Neural cell (in vitro differentiated cells): ENCODE data around the gene CADPS2. TPM values are rescaled to one million over a fixed set of nuclear protein-coding genes. Genes with fewer than 3 reads are reported as not detected.
A peak's percentile ranks its signal among the peaks of the same experiment; 100 is the strongest.

Experiments
- H2AFZ ChIP-seq: fragments of 200-600, 300-800 bp; sonication (generic), shearing (Covaris generic); 2 replicates; pipeline ENCODE4 v1.6.0; 2014; ENCODE audit warnings: low read depth, mild to moderate bottlenecking, antibody characterized with exemption, low read length, moderate library complexity
- H3F3A ChIP-seq: fragments of 200-600 bp; shearing (Covaris generic); 2 replicates; pipeline ENCODE4 v1.6.1; 2016; ENCODE audit warnings: mild to moderate bottlenecking, moderate library complexity, mixed read lengths, antibody characterized with exemption, low read length; ENCODE audit not compliant: insufficient read depth, poor library complexity, severe bottlenecking
- H3K27ac ChIP-seq: fragments of 200-600, 300-800 bp; sonication (generic), shearing (Covaris generic); 2 replicates; pipeline ENCODE4 v1.5.1; 2014; ENCODE audit warnings: mild to moderate bottlenecking, low read length, moderate library complexity
- H3K27me3 ChIP-seq: fragments of 300-800, 200-600 bp; sonication (generic), shearing (Covaris generic); 2 replicates; pipeline ENCODE4 v1.6.0; 2014; ENCODE audit warnings: mild to moderate bottlenecking, low read depth, low read length, moderate library complexity; ENCODE audit not compliant: insufficient read depth
- H3K36me3 ChIP-seq: fragments of 300-800, 200-600 bp; sonication (generic), shearing (Covaris generic); 2 replicates; pipeline ENCODE4 v1.5.1; 2014; ENCODE audit warnings: mild to moderate bottlenecking, antibody characterized with exemption, low read length, moderate library complexity; ENCODE audit not compliant: insufficient read depth
- H3K4me2 ChIP-seq: fragments of 300-800, 200-600 bp; sonication (generic), shearing (Covaris generic); 2 replicates; pipeline ENCODE4 v1.6.0; 2014; ENCODE audit warnings: mild to moderate bottlenecking, low read length
- H3K4me3 ChIP-seq: fragments of 300-800, 200-600 bp; sonication (generic), shearing (Covaris generic); 2 replicates; pipeline ENCODE4 v1.5.1; 2014; ENCODE audit warnings: mild to moderate bottlenecking, low read length, moderate library complexity
- H3K79me2 ChIP-seq: fragments of 200-600 bp; shearing (Covaris generic); replicated peaks from 2 replicates; pipeline ENCODE4 v1.6.0; 2014; ENCODE audit warnings: mild to moderate bottlenecking, low read length, moderate library complexity; ENCODE audit not compliant: insufficient read depth
- H3K9ac ChIP-seq: fragments of 300-800, 200-600 bp; sonication (generic), shearing (Covaris generic); 2 replicates; pipeline ENCODE4 v1.6.1; 2016; ENCODE audit warnings: mild to moderate bottlenecking, low read length, mixed read lengths
- H3K9me2 ChIP-seq: fragments of 200-600 bp; shearing (Covaris generic); 2 replicates; pipeline ENCODE4 v1.6.1; 2016; ENCODE audit warnings: mild to moderate bottlenecking, low read length, mixed read lengths; ENCODE audit not compliant: insufficient read depth
- H3K9me3 ChIP-seq: fragments of 200-600, 300-800 bp; sonication (generic), shearing (Covaris generic); 2 replicates; pipeline ENCODE4 v1.6.1; 2016; ENCODE audit warnings: mild to moderate bottlenecking, mixed run types, low read length, moderate library complexity, mixed read lengths
- H4K20me1 ChIP-seq: fragments of 200-600 bp; shearing (Covaris generic); 2 replicates; pipeline ENCODE4 v1.6.1; 2016; ENCODE audit warnings: mild to moderate bottlenecking, mixed run types; ENCODE audit not compliant: insufficient read depth
- EP300 ChIP-seq: fragments of 450-650 bp; conservative IDR thresholded peaks from 2 replicates; pipeline ENCODE4 v1.6.1; 2014; ENCODE audit warnings: antibody characterized with exemption, mild to moderate bottlenecking, moderate library complexity; ENCODE audit not compliant: poor library complexity, severe bottlenecking
- EZH2 ChIP-seq: fragments of 200-600, 300-800 bp; shearing (Covaris generic), sonication (generic); IDR thresholded peaks from 2 replicates; pipeline ENCODE4 v1.6.1; 2014; ENCODE audit warnings: antibody characterized with exemption, low read length, borderline replicate concordance, mild to moderate bottlenecking; ENCODE audit not compliant: insufficient read depth, poor library complexity, severe bottlenecking
- MXI1 ChIP-seq: fragments of 450-650 bp; conservative IDR thresholded peaks from 2 replicates; pipeline ENCODE4 v1.6.1; 2014; ENCODE audit warnings: antibody characterized with exemption, mild to moderate bottlenecking; ENCODE audit not compliant: poor library complexity, severe bottlenecking
- POLR2AphosphoS5 ChIP-seq: IDR thresholded peaks from 2 replicates; pipeline ENCODE4 v1.6.1; 2012
- RAD21 ChIP-seq: fragments of 450-650 bp; conservative IDR thresholded peaks from 2 replicates; pipeline ENCODE4 v1.6.1; 2014; ENCODE audit warnings: antibody characterized with exemption, mild to moderate bottlenecking, moderate library complexity
- SMC3 ChIP-seq: fragments of 450-650 bp; conservative IDR thresholded peaks from 2 replicates; pipeline ENCODE4 v1.6.1; 2014; ENCODE audit warnings: antibody characterized with exemption, mild to moderate bottlenecking, moderate library complexity; ENCODE audit not compliant: poor library complexity
- TAF1 ChIP-seq: IDR thresholded peaks from 2 replicates; pipeline ENCODE4 v1.6.1; 2012; ENCODE audit warnings: low read depth
- polyA plus RNA-seq: library from polyadenylated mRNA; depleted of rRNA; stranded (reverse); fragments of >200 nt; gene quantifications from 2 replicates; pipeline ENCODE4 v1.2.3, GENCODE V29; 2014
- TF ChIP-seq, protein P1 (sequence below): IDR thresholded peaks from 2 replicates; pipeline ENCODE4 v1.6.1; 2012; ENCODE audit warnings: borderline replicate concordance
- TF ChIP-seq, protein P2 (sequence below): fragments of 450-650 bp; IDR thresholded peaks from 2 replicates; pipeline ENCODE4 v1.5.1; 2014; ENCODE audit warnings: antibody characterized with exemption, mild to moderate bottlenecking, moderate library complexity; ENCODE audit not compliant: poor library complexity, severe bottlenecking

Gene CADPS2
- polyA plus RNA-seq, 1 donor from 2014 or later = 5.9 TPM

GRCh38 chr7:122316467-122317388 lies 569.5 kb downstream of the CADPS2 start:
- Histone ChIP-seq H3K4me2 (no peak overlapping the region), H3K9ac (no peak overlapping the region), H3K79me2 (peaks cover 42% of the 10 kb centered on the region), H3K36me3 (no peaks in the 10 kb centered on the region), H3K9me3 (peaks cover 4% of the 10 kb centered on the region), H3K27me3 (peaks cover 76% of the 10 kb centered on the region), H3K4me3 (peak overlapping the region; percentile 56), H3K27ac (no peak overlapping the region), H2AFZ (no peak overlapping the region), H3F3A (no peaks in the 10 kb centered on the region), H3K9me2 (no peaks in the 10 kb centered on the region), H4K20me1 (no peaks in the 10 kb centered on the region)
- TF ChIP-seq MXI1 (no peak), POLR2AphosphoS5 (peak; percentile 18), TAF1 (no peak), SMC3 (no peak)
- TF ChIP-seq, protein P1, sequence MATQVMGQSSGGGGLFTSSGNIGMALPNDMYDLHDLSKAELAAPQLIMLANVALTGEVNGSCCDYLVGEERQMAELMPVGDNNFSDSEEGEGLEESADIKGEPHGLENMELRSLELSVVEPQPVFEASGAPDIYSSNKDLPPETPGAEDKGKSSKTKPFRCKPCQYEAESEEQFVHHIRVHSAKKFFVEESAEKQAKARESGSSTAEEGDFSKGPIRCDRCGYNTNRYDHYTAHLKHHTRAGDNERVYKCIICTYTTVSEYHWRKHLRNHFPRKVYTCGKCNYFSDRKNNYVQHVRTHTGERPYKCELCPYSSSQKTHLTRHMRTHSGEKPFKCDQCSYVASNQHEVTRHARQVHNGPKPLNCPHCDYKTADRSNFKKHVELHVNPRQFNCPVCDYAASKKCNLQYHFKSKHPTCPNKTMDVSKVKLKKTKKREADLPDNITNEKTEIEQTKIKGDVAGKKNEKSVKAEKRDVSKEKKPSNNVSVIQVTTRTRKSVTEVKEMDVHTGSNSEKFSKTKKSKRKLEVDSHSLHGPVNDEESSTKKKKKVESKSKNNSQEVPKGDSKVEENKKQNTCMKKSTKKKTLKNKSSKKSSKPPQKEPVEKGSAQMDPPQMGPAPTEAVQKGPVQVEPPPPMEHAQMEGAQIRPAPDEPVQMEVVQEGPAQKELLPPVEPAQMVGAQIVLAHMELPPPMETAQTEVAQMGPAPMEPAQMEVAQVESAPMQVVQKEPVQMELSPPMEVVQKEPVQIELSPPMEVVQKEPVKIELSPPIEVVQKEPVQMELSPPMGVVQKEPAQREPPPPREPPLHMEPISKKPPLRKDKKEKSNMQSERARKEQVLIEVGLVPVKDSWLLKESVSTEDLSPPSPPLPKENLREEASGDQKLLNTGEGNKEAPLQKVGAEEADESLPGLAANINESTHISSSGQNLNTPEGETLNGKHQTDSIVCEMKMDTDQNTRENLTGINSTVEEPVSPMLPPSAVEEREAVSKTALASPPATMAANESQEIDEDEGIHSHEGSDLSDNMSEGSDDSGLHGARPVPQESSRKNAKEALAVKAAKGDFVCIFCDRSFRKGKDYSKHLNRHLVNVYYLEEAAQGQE = no peak
- TF ChIP-seq, protein P2, sequence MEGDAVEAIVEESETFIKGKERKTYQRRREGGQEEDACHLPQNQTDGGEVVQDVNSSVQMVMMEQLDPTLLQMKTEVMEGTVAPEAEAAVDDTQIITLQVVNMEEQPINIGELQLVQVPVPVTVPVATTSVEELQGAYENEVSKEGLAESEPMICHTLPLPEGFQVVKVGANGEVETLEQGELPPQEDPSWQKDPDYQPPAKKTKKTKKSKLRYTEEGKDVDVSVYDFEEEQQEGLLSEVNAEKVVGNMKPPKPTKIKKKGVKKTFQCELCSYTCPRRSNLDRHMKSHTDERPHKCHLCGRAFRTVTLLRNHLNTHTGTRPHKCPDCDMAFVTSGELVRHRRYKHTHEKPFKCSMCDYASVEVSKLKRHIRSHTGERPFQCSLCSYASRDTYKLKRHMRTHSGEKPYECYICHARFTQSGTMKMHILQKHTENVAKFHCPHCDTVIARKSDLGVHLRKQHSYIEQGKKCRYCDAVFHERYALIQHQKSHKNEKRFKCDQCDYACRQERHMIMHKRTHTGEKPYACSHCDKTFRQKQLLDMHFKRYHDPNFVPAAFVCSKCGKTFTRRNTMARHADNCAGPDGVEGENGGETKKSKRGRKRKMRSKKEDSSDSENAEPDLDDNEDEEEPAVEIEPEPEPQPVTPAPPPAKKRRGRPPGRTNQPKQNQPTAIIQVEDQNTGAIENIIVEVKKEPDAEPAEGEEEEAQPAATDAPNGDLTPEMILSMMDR = no peak

- Histone ChIP-seq H3K4me2 (no peak overlapping the region), H3K27me3 (peaks cover 85% of the 10 kb centered on the region), H3K27ac (no peak overlapping the region), H3F3A (peaks cover 3% of the 10 kb centered on the region), H4K20me1 (no peaks in the 10 kb centered on the region), H3K9me3 (peaks cover 4% of the 10 kb centered on the region), H3K36me3 (no peaks in the 10 kb centered on the region), H3K9ac (no peak overlapping the region), H2AFZ (no peak overlapping the region), H3K79me2 (peaks cover 51% of the 10 kb centered on the region), H3K4me3 (peak overlapping the region; percentile 56), H3K9me2 (no peaks in the 10 kb centered on the region)
- TF ChIP-seq EP300 = no peak
- TF ChIP-seq TAF1 = no peak
- TF ChIP-seq, protein P2 = no peak
- TF ChIP-seq SMC3 = no peak
- no peak for TF ChIP-seq MXI1
- TF ChIP-seq, protein P1 = no peak
- TF ChIP-seq EZH2 = no peak
- no peak for TF ChIP-seq POLR2AphosphoS5
- TF ChIP-seq RAD21 = no peak
These were observed 570.5 kb downstream of the CADPS2 start for GRCh38 chr7:122315507-122316466.
